ENCODE data around the gene TM4SF20. TPM values are rescaled to one million over a fixed set of nuclear protein-coding genes. Genes with fewer than 3 reads are reported as not detected.

TM4SF20 gene
- total RNA-seq, 1 experiment from 2014 or later: not detected

DNA sequence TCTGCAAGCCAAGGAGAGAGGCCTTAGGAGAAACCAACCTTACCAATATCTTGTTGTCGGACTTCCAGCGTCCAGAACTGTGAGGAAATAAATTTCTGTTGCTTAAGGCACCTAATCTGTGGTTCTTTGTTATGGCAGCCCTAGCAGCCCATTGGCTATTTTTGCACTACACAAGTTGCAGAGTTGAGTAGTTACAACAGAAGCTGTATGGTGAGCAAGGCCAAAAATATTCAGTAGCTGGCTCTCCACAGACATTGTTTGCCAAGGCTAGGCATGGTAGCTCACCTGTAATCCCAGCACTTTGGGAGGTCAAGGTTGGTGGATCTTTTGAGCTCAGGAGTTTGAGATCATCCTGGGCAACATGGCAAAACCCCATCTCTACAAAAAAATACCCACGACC is 35.7 kb upstream of the TM4SF20 start:
- ATAC-seq (no peak), DNase-seq (ENCODE audit: low spot score) (no peak)
- H3K27me3 Mint-ChIP-seq (ENCODE audit: low read depth): no peaks in the 10 kb centered on the region
- H3K9me3 Mint-ChIP-seq: no peaks in the 10 kb centered on the region
- H3K36me3 Mint-ChIP-seq: no peaks in the 10 kb centered on the region
- CTCF ChIA-PET: interaction anchor here (1.1 kb wide), 1 partner anchor 359 kb away, joined by 4 read pairs; no protein-coding TSS in a partner anchor
- H3K27ac Mint-ChIP-seq: no peak overlapping the region
- TF ChIP-seq ZNF263 (CRISPR knock-in tag; IDR thresholded peaks at IDR 0.05; ENCODE audit: low read depth) (no peak), JUN (CRISPR knock-in tag; IDR thresholded peaks at IDR 0.05) (no peak), MLX (CRISPR knock-in tag; IDR thresholded peaks at IDR 0.05) (no peak), ZNF138 (CRISPR knock-in tag; conservative IDR thresholded peaks at IDR 0.05) (no peak), MYBL2 (CRISPR knock-in tag; IDR thresholded peaks at IDR 0.05) (no peak), KAT7 (CRISPR knock-in tag; IDR thresholded peaks at IDR 0.05; ENCODE audit: borderline replicate concordance) (no peak)
- TF ChIP-seq, protein P1, sequence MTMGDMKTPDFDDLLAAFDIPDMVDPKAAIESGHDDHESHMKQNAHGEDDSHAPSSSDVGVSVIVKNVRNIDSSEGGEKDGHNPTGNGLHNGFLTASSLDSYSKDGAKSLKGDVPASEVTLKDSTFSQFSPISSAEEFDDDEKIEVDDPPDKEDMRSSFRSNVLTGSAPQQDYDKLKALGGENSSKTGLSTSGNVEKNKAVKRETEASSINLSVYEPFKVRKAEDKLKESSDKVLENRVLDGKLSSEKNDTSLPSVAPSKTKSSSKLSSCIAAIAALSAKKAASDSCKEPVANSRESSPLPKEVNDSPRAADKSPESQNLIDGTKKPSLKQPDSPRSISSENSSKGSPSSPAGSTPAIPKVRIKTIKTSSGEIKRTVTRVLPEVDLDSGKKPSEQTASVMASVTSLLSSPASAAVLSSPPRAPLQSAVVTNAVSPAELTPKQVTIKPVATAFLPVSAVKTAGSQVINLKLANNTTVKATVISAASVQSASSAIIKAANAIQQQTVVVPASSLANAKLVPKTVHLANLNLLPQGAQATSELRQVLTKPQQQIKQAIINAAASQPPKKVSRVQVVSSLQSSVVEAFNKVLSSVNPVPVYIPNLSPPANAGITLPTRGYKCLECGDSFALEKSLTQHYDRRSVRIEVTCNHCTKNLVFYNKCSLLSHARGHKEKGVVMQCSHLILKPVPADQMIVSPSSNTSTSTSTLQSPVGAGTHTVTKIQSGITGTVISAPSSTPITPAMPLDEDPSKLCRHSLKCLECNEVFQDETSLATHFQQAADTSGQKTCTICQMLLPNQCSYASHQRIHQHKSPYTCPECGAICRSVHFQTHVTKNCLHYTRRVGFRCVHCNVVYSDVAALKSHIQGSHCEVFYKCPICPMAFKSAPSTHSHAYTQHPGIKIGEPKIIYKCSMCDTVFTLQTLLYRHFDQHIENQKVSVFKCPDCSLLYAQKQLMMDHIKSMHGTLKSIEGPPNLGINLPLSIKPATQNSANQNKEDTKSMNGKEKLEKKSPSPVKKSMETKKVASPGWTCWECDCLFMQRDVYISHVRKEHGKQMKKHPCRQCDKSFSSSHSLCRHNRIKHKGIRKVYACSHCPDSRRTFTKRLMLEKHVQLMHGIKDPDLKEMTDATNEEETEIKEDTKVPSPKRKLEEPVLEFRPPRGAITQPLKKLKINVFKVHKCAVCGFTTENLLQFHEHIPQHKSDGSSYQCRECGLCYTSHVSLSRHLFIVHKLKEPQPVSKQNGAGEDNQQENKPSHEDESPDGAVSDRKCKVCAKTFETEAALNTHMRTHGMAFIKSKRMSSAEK (CRISPR knock-in tag; IDR thresholded peaks at IDR 0.05; ENCODE audit: borderline replicate concordance): no peak
- H3K4me3 Mint-ChIP-seq: no peak overlapping the region
- POLR2A ChIA-PET: no interaction called here
- H3K4me1 Mint-ChIP-seq: peaks cover 4% of the 10 kb centered on the region; the same call in 1 of the 2 replicates

- ChIA-PET POLR2A (no interaction called here), CTCF (no interaction called here)
- peaks cover 4% of the 10 kb centered on the region; the same call in 1 of the 2 replicates for H3K4me1 Mint-ChIP-seq
- no peak for DNase-seq (ENCODE audit: low spot score)
- no peak for ATAC-seq
- no peak for TF ChIP-seq NR1H2 (CRISPR knock-in tag; IDR thresholded peaks at IDR 0.05)
- TF ChIP-seq, protein P2, sequence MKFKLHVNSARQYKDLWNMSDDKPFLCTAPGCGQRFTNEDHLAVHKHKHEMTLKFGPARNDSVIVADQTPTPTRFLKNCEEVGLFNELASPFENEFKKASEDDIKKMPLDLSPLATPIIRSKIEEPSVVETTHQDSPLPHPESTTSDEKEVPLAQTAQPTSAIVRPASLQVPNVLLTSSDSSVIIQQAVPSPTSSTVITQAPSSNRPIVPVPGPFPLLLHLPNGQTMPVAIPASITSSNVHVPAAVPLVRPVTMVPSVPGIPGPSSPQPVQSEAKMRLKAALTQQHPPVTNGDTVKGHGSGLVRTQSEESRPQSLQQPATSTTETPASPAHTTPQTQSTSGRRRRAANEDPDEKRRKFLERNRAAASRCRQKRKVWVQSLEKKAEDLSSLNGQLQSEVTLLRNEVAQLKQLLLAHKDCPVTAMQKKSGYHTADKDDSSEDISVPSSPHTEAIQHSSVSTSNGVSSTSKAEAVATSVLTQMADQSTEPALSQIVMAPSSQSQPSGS (CRISPR knock-in tag; IDR thresholded peaks at IDR 0.05; ENCODE audit: borderline replicate concordance, low read depth): no peak
- no peak for TF ChIP-seq NFYB (CRISPR knock-in tag; conservative IDR thresholded peaks at IDR 0.05; ENCODE audit: low read depth)
- TF ChIP-seq, protein P3, sequence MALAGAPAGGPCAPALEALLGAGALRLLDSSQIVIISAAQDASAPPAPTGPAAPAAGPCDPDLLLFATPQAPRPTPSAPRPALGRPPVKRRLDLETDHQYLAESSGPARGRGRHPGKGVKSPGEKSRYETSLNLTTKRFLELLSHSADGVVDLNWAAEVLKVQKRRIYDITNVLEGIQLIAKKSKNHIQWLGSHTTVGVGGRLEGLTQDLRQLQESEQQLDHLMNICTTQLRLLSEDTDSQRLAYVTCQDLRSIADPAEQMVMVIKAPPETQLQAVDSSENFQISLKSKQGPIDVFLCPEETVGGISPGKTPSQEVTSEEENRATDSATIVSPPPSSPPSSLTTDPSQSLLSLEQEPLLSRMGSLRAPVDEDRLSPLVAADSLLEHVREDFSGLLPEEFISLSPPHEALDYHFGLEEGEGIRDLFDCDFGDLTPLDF (CRISPR knock-in tag; IDR thresholded peaks at IDR 0.05): no peak
- TF ChIP-seq EMX1 (CRISPR knock-in tag; IDR thresholded peaks at IDR 0.05): no peak
- no peak for TF ChIP-seq NFE2L1 (CRISPR knock-in tag; IDR thresholded peaks at IDR 0.05)
- no peak for TF ChIP-seq TEAD1 (CRISPR knock-in tag; IDR thresholded peaks at IDR 0.05)
- H3K36me3 Mint-ChIP-seq: no peaks in the 10 kb centered on the region
- H3K4me3 Mint-ChIP-seq: no peak overlapping the region
- no peaks in the 10 kb centered on the region for H3K9me3 Mint-ChIP-seq
- no peaks in the 10 kb centered on the region for H3K27me3 Mint-ChIP-seq (ENCODE audit: low read depth)
- no peak overlapping the region for H3K27ac Mint-ChIP-seq
Measured at GRCh38 chr2:227413371-227413770, 34.3 kb upstream of the TM4SF20 start.

DNA sequence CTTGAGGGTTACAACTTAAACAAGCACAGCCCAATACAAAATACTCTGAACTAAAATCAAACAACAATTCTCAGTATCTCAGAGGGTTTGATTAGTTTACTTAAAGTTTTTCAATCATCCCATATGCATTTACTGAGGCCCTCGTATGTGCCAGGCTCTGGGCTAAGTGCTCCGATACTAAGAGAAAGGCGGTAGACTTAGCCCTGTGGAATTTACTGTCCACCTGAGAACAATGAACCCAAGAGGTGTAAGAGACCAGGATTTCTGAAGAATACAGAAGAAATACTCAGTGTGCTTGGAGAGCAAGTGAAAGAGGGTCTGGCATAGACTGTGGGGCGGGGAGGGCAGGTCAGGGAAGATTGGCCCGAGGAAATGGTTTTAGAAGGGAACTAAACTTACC is 33.8 kb upstream of the TM4SF20 start:
- H3K36me3 Mint-ChIP-seq: no peaks in the 10 kb centered on the region
- H3K4me3 Mint-ChIP-seq: no peak overlapping the region
- no peak for ATAC-seq
- H3K4me1 Mint-ChIP-seq: peaks cover 4% of the 10 kb centered on the region; the same call in 1 of the 2 replicates
- H3K27ac Mint-ChIP-seq: no peak overlapping the region
- POLR2A ChIA-PET: no interaction called here
- no peaks in the 10 kb centered on the region for H3K27me3 Mint-ChIP-seq (ENCODE audit: low read depth)
- CTCF ChIA-PET: no interaction called here
- H3K9me3 Mint-ChIP-seq: no peaks in the 10 kb centered on the region
- no peak for DNase-seq (ENCODE audit: low spot score)
- no peak for TF ChIP-seq OVOL2 (CRISPR knock-in tag; IDR thresholded peaks at IDR 0.05; ENCODE audit: borderline replicate concordance)
- no peak for TF ChIP-seq NFYB (CRISPR knock-in tag; conservative IDR thresholded peaks at IDR 0.05; ENCODE audit: low read depth)
- TF ChIP-seq ZNF423 (CRISPR knock-in tag; IDR thresholded peaks at IDR 0.05): no peak
- TF ChIP-seq ATF3 (CRISPR knock-in tag; conservative IDR thresholded peaks at IDR 0.05): no peak
- TF ChIP-seq ZBTB43 (CRISPR knock-in tag; IDR thresholded peaks at IDR 0.05): no peak
- TF ChIP-seq, protein P4, sequence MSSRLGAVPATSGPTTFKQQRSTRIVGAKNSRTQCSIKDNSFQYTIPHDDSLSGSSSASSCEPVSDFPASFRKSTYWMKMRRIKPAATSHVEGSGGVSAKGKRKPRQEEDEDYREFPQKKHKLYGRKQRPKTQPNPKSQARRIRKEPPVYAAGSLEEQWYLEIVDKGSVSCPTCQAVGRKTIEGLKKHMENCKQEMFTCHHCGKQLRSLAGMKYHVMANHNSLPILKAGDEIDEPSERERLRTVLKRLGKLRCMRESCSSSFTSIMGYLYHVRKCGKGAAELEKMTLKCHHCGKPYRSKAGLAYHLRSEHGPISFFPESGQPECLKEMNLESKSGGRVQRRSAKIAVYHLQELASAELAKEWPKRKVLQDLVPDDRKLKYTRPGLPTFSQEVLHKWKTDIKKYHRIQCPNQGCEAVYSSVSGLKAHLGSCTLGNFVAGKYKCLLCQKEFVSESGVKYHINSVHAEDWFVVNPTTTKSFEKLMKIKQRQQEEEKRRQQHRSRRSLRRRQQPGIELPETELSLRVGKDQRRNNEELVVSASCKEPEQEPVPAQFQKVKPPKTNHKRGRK (CRISPR knock-in tag; IDR thresholded peaks at IDR 0.05; ENCODE audit: borderline replicate concordance): no peak
- no peak for TF ChIP-seq ZNF416 (CRISPR knock-in tag; IDR thresholded peaks at IDR 0.05)

All from WTC11 (cell line).